Karpas-422 (cell line): ENCODE results near the gene TMEM176B. TPM values are rescaled to one million over a fixed set of nuclear protein-coding genes. Genes with fewer than 3 reads are reported as not detected.
"Not testable (repeated sequence)": the region's sequence is repeated elsewhere in the genome, so short reads cannot be mapped to it uniquely, and the experiment has no call there.

Experiments used
- DNase-seq: peaks from one replicate; pipeline ENCODE4 v3.0.0-alpha.2; 2015
- H2AFZ ChIP-seq: fragments of 200-600 bp; sonication (generic); 2 replicates; pipeline ENCODE4 v1.6.1; 2014; ENCODE audit warnings: antibody characterized with exemption, low read length, mixed read lengths
- H3K27ac ChIP-seq: fragments of 200-600 bp; sonication (generic); 2 replicates; pipeline ENCODE4 v1.5.1; 2014; ENCODE audit warnings: mild to moderate bottlenecking, low read length, moderate library complexity
- H3K27me3 ChIP-seq: fragments of 200-600 bp; sonication (generic); 2 replicates; pipeline ENCODE4 v1.6.1; 2014; ENCODE audit warnings: low read length, mixed read lengths
- H3K36me3 ChIP-seq: fragments of 200-600 bp; sonication (generic); 2 replicates; pipeline ENCODE4 v1.6.1; 2014; ENCODE audit warnings: low read length, mixed read lengths; ENCODE audit not compliant: insufficient read depth
- H3K4me1 ChIP-seq: fragments of 200-600 bp; sonication (generic); 2 replicates; pipeline ENCODE4 v1.6.1; 2014; ENCODE audit warnings: mild to moderate bottlenecking, low read length, mixed read lengths
- H3K4me2 ChIP-seq: fragments of 200-600 bp; sonication (generic); 2 replicates; pipeline ENCODE4 v1.6.1; 2014; ENCODE audit warnings: low read length, low read depth, mild to moderate bottlenecking; ENCODE audit not compliant: poor library complexity, severe bottlenecking
- H3K4me3 ChIP-seq: fragments of 200-600 bp; sonication (generic); 2 replicates; pipeline ENCODE4 v1.5.1; 2014; ENCODE audit warnings: mild to moderate bottlenecking, antibody characterized with exemption, low read length, mixed read lengths
- H3K79me2 ChIP-seq: fragments of 200-600 bp; sonication (generic); 2 replicates; pipeline ENCODE4 v1.6.1; 2014; ENCODE audit warnings: mild to moderate bottlenecking, low read length, mixed read lengths
- H3K9ac ChIP-seq: fragments of 200-600 bp; sonication (generic); 2 replicates; pipeline ENCODE4 v1.6.0; 2014; ENCODE audit warnings: low read length
- H3K9me2 ChIP-seq: fragments of 200-600 bp; sonication (generic), shearing (Covaris generic); replicated peaks from 2 replicates; pipeline ENCODE4 v1.6.0; 2014; ENCODE audit warnings: mild to moderate bottlenecking, low read length, moderate library complexity; ENCODE audit not compliant: insufficient read depth
- H3K9me3 ChIP-seq: fragments of 300-700, 200-600 bp; sonication (generic); 2 replicates; pipeline ENCODE4 v1.6.1; 2014; ENCODE audit warnings: low read length, mixed read lengths
- H4K20me1 ChIP-seq: fragments of 200-600 bp; sonication (generic); 2 replicates; pipeline ENCODE4 v1.6.1; 2014; ENCODE audit warnings: mild to moderate bottlenecking, antibody characterized with exemption, low read length, low read depth; ENCODE audit not compliant: insufficient read depth
- total RNA-seq: library from RNA; depleted of rRNA; stranded (reverse); fragments of >200 nt; shearing (Covaris generic); gene quantifications from 2 replicates; pipeline ENCODE4 v1.2.3, GENCODE V29; 2014; ENCODE audit warnings: low replicate concordance

Gene TMEM176B
- total RNA-seq, 1 experiment from 2014 or later: not detected

GRCh38 chr7:150814328-150815001 is 14.3 kb upstream of the TMEM176B start:
- Histone ChIP-seq H3K9me2 (no peaks in the 10 kb centered on the region), H3K9ac (no peak overlapping the region), H3K27me3 (no peaks in the 10 kb centered on the region), H3K9me3 (no peaks in the 10 kb centered on the region), H3K4me2 (no peak overlapping the region), H3K4me3 (no peak overlapping the region), H3K27ac (no peak overlapping the region), H3K79me2 (no peaks in the 10 kb centered on the region), H4K20me1 (no peaks in the 10 kb centered on the region), H3K4me1 (no peaks in the 10 kb centered on the region), H2AFZ (no peak overlapping the region), H3K36me3 (no peaks in the 10 kb centered on the region)
- DNase-seq: no peak

- H3K36me3 ChIP-seq, H3K27ac ChIP-seq, H3K27me3 ChIP-seq, H3K9me2 ChIP-seq, DNase-seq, H3K79me2 ChIP-seq, H3K4me1 ChIP-seq, H2AFZ ChIP-seq, H3K9ac ChIP-seq, H3K4me2 ChIP-seq, H4K20me1 ChIP-seq, H3K9me3 ChIP-seq, H3K4me3 ChIP-seq: not testable (repeated sequence)
Observed at GRCh38 chr7:150807616-150808438, 7.7 kb upstream of the TMEM176B start.

- Histone ChIP-seq H3K4me2 (no peak overlapping the region), H3K9me2 (no peaks in the 10 kb centered on the region), H4K20me1 (no peaks in the 10 kb centered on the region), H3K9me3 (no peaks in the 10 kb centered on the region), H3K4me3 (no peak overlapping the region), H3K27ac (no peak overlapping the region), H3K36me3 (no peaks in the 10 kb centered on the region), H2AFZ (no peak overlapping the region), H3K9ac (no peak overlapping the region), H3K27me3 (no peaks in the 10 kb centered on the region), H3K79me2 (no peaks in the 10 kb centered on the region), H3K4me1 (no peaks in the 10 kb centered on the region)
- no peak for DNase-seq
Observed at GRCh38 chr7:150806863-150807262, 6.7 kb upstream of the TMEM176B start.

- H3K4me1 ChIP-seq: no peaks in the 10 kb centered on the region
- DNase-seq: no peak
- no peaks in the 10 kb centered on the region for H3K9me3 ChIP-seq
- no peak overlapping the region for H3K27ac ChIP-seq
- H3K27me3 ChIP-seq: no peaks in the 10 kb centered on the region
- H4K20me1 ChIP-seq: no peaks in the 10 kb centered on the region
- H3K36me3 ChIP-seq: no peaks in the 10 kb centered on the region
- no peak overlapping the region for H3K4me2 ChIP-seq
- H3K9me2 ChIP-seq: no peaks in the 10 kb centered on the region
- no peak overlapping the region for H2AFZ ChIP-seq
- H3K4me3 ChIP-seq: no peak overlapping the region
- no peaks in the 10 kb centered on the region for H3K79me2 ChIP-seq
- no peak overlapping the region for H3K9ac ChIP-seq
Observed at GRCh38 chr7:150806454-150806853, 6.3 kb upstream of the TMEM176B start.

- Histone ChIP-seq H2AFZ (no peak overlapping the region), H3K4me2 (no peak overlapping the region), H4K20me1 (no peaks in the 10 kb centered on the region), H3K9ac (no peak overlapping the region), H3K36me3 (no peaks in the 10 kb centered on the region), H3K27me3 (no peaks in the 10 kb centered on the region), H3K4me3 (no peak overlapping the region), H3K4me1 (no peaks in the 10 kb centered on the region), H3K9me2 (no peaks in the 10 kb centered on the region), H3K27ac (no peak overlapping the region), H3K79me2 (no peaks in the 10 kb centered on the region), H3K9me3 (no peaks in the 10 kb centered on the region)
- no peak for DNase-seq
Observed at GRCh38 chr7:150805864-150806263, 5.7 kb upstream of the TMEM176B start.

GRCh38 chr7:150804802-150805201 is 4.6 kb upstream of the TMEM176B start:
- Histone ChIP-seq H3K4me3 (no peak overlapping the region), H3K79me2 (no peaks in the 10 kb centered on the region), H3K4me2 (no peak overlapping the region), H3K9me2 (no peaks in the 10 kb centered on the region), H4K20me1 (no peaks in the 10 kb centered on the region), H2AFZ (no peak overlapping the region), H3K9me3 (no peaks in the 10 kb centered on the region), H3K27me3 (no peaks in the 10 kb centered on the region), H3K9ac (no peak overlapping the region), H3K27ac (no peak overlapping the region), H3K36me3 (no peaks in the 10 kb centered on the region), H3K4me1 (no peaks in the 10 kb centered on the region)
- DNase-seq: no peak

- Histone ChIP-seq H2AFZ (no peak overlapping the region), H3K9me3 (no peaks in the 10 kb centered on the region), H3K4me3 (no peak overlapping the region), H3K4me2 (no peak overlapping the region), H3K27me3 (no peaks in the 10 kb centered on the region), H3K36me3 (no peaks in the 10 kb centered on the region), H3K4me1 (no peaks in the 10 kb centered on the region), H3K9me2 (no peaks in the 10 kb centered on the region), H3K79me2 (no peaks in the 10 kb centered on the region), H3K27ac (no peak overlapping the region), H3K9ac (no peak overlapping the region), H4K20me1 (no peaks in the 10 kb centered on the region)
- no peak for DNase-seq
Observed at GRCh38 chr7:150803161-150803860, 3.1 kb upstream of the TMEM176B start.
